GM23338 (cell line): ENCODE results near the gene RIGI. TPM values are rescaled to one million over a fixed set of nuclear protein-coding genes. Genes with fewer than 3 reads are reported as not detected.
"Not testable (repeated sequence)": the region's sequence is repeated elsewhere in the genome, so short reads cannot be mapped to it uniquely, and the experiment has no call there.

Source experiments
- ATAC-seq: fragments of 200-7000 bp; cut with Tn5 transposase; 3 replicates; pipeline ENCODE4 v1.9.1; 2020
- DNase-seq: peaks from one replicate; pipeline ENCODE4 v3.0.0-alpha.2; 2015; ENCODE audit warnings: low spot score
- H2AFZ ChIP-seq: fragments of 200-600 bp; sonication (generic); 2 replicates; pipeline ENCODE4 v1.8.0; 2016; ENCODE audit warnings: antibody characterized with exemption, mild to moderate bottlenecking, moderate library complexity
- H3F3A ChIP-seq: fragments of 200-600 bp; sonication (generic); replicated peaks from 2 replicates; pipeline ENCODE4 v1.8.0; 2017; ENCODE audit warnings: antibody characterized with exemption, mixed run types, low read depth
- H3K27ac ChIP-seq: fragments of 200-600 bp; sonication (generic); 2 replicates; pipeline ENCODE4 v1.6.1; 2016; ENCODE audit warnings: low read depth
- H3K27me3 ChIP-seq: fragments of 200-600 bp; sonication (generic); 2 replicates; pipeline ENCODE4 v1.8.0; 2016; ENCODE audit warnings: mild to moderate bottlenecking, mixed run types, moderate library complexity; ENCODE audit not compliant: insufficient read depth
- H3K36me3 ChIP-seq: fragments of 200-600 bp; sonication (generic); 2 replicates; pipeline ENCODE4 v1.8.0; 2016; ENCODE audit warnings: mild to moderate bottlenecking; ENCODE audit not compliant: insufficient read depth
- H3K4me1 ChIP-seq: fragments of 200-600 bp; sonication (generic); 2 replicates; pipeline ENCODE4 v1.8.0; 2016; ENCODE audit warnings: mild to moderate bottlenecking, moderate library complexity; ENCODE audit not compliant: insufficient read depth
- H3K4me2 ChIP-seq: fragments of 200-600 bp; sonication (generic); 2 replicates; pipeline ENCODE4 v1.7.1; 2017; ENCODE audit warnings: mixed run types
- H3K4me3 ChIP-seq: fragments of 200-600 bp; sonication (generic); 2 replicates; pipeline ENCODE4 v1.6.1; 2016; ENCODE audit warnings: mixed run types
- H3K79me2 ChIP-seq: fragments of 200-600 bp; sonication (generic); replicated peaks from 2 replicates; pipeline ENCODE4 v1.8.0; 2017; ENCODE audit warnings: mild to moderate bottlenecking; ENCODE audit not compliant: insufficient read depth
- H3K9me2 ChIP-seq: fragments of 200-600 bp; sonication (generic); 2 replicates; pipeline ENCODE4 v1.8.0; 2017; ENCODE audit not compliant: insufficient read depth
- H4K20me1 ChIP-seq: fragments of 200-600 bp; sonication (generic); replicated peaks from 2 replicates; pipeline ENCODE4 v1.8.0; 2017; ENCODE audit warnings: mild to moderate bottlenecking; ENCODE audit not compliant: insufficient read depth
- H3K27ac Mint-ChIP-seq: 2 replicates; pipeline ENCODE4 v1.8.0; 2020; ENCODE audit warnings: inconsistent platforms, mild to moderate bottlenecking, moderate library complexity, mixed read lengths
- H3K27me3 Mint-ChIP-seq: 3 replicates; pipeline ENCODE4 v1.8.0; 2022; ENCODE audit warnings: low read depth, mild to moderate bottlenecking, moderate library complexity, mixed read lengths, inconsistent platforms; ENCODE audit not compliant: insufficient read depth, poor library complexity
- H3K36me3 Mint-ChIP-seq: 3 replicates; pipeline ENCODE4 v1.8.0; 2021; ENCODE audit warnings: low read depth, mild to moderate bottlenecking, inconsistent platforms, moderate library complexity, mixed read lengths
- H3K4me1 Mint-ChIP-seq: 3 replicates; pipeline ENCODE4 v1.8.0; 2020; ENCODE audit warnings: mild to moderate bottlenecking, inconsistent platforms, mixed read lengths
- H3K4me3 Mint-ChIP-seq: 3 replicates; pipeline ENCODE4 v1.8.0; 2021; ENCODE audit warnings: moderate library complexity, mild to moderate bottlenecking, inconsistent platforms, mixed read lengths
- H3K9me3 Mint-ChIP-seq: 3 replicates; pipeline ENCODE4 v1.8.0; 2020; ENCODE audit warnings: moderate library complexity, mild to moderate bottlenecking, inconsistent platforms, mixed read lengths
- CTCF ChIP-seq, 2 experiments: fragments of 200-600 bp in 1 of 2; sonication (generic) in 1 of 2; conservative IDR thresholded peaks; 2 replicates each; pipeline versions ENCODE4 v1.5.1 to v1.6.1; 2016 to 2017; ENCODE audit warnings: antibody characterized with exemption in 2 of 2, low read depth in 2 of 2, mild to moderate bottlenecking in 2 of 2, moderate library complexity in 1 of 2
- EZH2 ChIP-seq: fragments of 200-600 bp; sonication (generic); IDR thresholded peaks from one replicate; pipeline ENCODE4 v1.8.0; 2017; ENCODE audit warnings: antibody characterized with exemption, mild to moderate bottlenecking, low read depth; ENCODE audit not compliant: unreplicated experiment
- EZH2phosphoT487 ChIP-seq: fragments of 200-600 bp; sonication (generic); IDR thresholded peaks from one replicate; pipeline ENCODE4 v1.8.1; 2018; ENCODE audit warnings: antibody characterized with exemption; ENCODE audit not compliant: unreplicated experiment
- JUNB ChIP-seq: IDR thresholded peaks from one replicate; pipeline ENCODE4 v1.6.1; 2016; ENCODE audit warnings: antibody characterized with exemption; ENCODE audit not compliant: unreplicated experiment
- ZNF331 ChIP-seq: fragments of 250-450 bp; sonication (Bioruptor Pico); IDR thresholded peaks from 2 replicates; pipeline ENCODE4 v1.5.0; 2020; ENCODE audit warnings: low read depth, mild to moderate bottlenecking, moderate library complexity
- polyA plus RNA-seq: library from polyadenylated mRNA; unstranded; fragments of >200 nt; fragmentation: Nextera tagmentation; extraction: Ambion mirVana; gene quantifications from 2 replicates; pipeline ENCODE4 v1.2.1, GENCODE V29; 2016
- total RNA-seq: library from RNA; depleted of rRNA; stranded (reverse); fragments of >200 nt; shearing (Covaris generic); gene quantifications from 2 replicates; pipeline ENCODE4 v1.2.3, GENCODE V29; 2014

Gene RIGI
- total and polyA plus RNA-seq, 2 experiments from 2014 or later: 14.2 to 14.7 TPM

- Histone ChIP-seq H3K79me2 (peaks cover 63% of the 10 kb centered on the region), H2AFZ (no peak overlapping the region), H3K36me3 (no peaks in the 10 kb centered on the region), H3K4me3 (peak overlapping the region; percentile 91), H3K27ac (peak overlapping the region; percentile 75), H3F3A (peaks cover 5% of the 10 kb centered on the region), H3K27me3 (no peaks in the 10 kb centered on the region), H3K9me2 (no peaks in the 10 kb centered on the region), H3K4me2 (peak overlapping the region; percentile 92), H4K20me1 (peaks cover 39% of the 10 kb centered on the region), H3K4me1 (peaks cover 8% of the 10 kb centered on the region)
- no peak for ATAC-seq
- peak overlapping the region; percentile 89 for H3K4me3 Mint-ChIP-seq
- peaks cover 22% of the 10 kb centered on the region for H3K27me3 Mint-ChIP-seq
- peaks cover 18% of the 10 kb centered on the region for H3K4me1 Mint-ChIP-seq
- DNase-seq: peak; percentile 35
- peaks cover 29% of the 10 kb centered on the region for H3K36me3 Mint-ChIP-seq
- peak in 1 of 2 experiments; percentile 23; a peak in 1 of 4 replicates for TF ChIP-seq CTCF (conservative IDR thresholded peaks at IDR 0.05; ENCODE audit: low read depth in 2 of 2)
- TF ChIP-seq EZH2: no peak
- H3K9me3 Mint-ChIP-seq: no peaks in the 10 kb centered on the region; the same call in 2 of the 3 replicates
- peak overlapping the region; percentile 94 for H3K27ac Mint-ChIP-seq
Observed at GRCh38 chr9:32550150-32550561, 24.2 kb upstream of the RIGI start.

- H3K4me2 ChIP-seq, DNase-seq, H3K9me3 Mint-ChIP-seq, H3K27ac ChIP-seq, H3K27me3 ChIP-seq, H3K4me3 ChIP-seq, H3F3A ChIP-seq, H2AFZ ChIP-seq, H3K4me1 ChIP-seq, H3K36me3 ChIP-seq, ATAC-seq, H3K9me2 ChIP-seq: not testable (repeated sequence)
- Mint-ChIP-seq H3K36me3 (peaks cover 37% of the 10 kb centered on the region), H3K27me3 (peaks cover 19% of the 10 kb centered on the region), H3K27ac (peak overlapping the region; percentile 44), H3K4me3 (0 out of 3 replicates have a peak overlapping the region, but pooled peaks have one; percentile 89), H3K4me1 (peaks cover 16% of the 10 kb centered on the region)
- Histone ChIP-seq H3K79me2 (peaks cover 83% of the 10 kb centered on the region), H4K20me1 (peaks cover 51% of the 10 kb centered on the region)
Observed at GRCh38 chr9:32548213-32548612, 22.2 kb upstream of the RIGI start.

GRCh38 chr9:32545884-32546283 is 19.9 kb upstream of the RIGI start:
- H2AFZ ChIP-seq: no peak overlapping the region
- no peaks in the 10 kb centered on the region for H3K27me3 ChIP-seq
- DNase-seq: no peak
- Mint-ChIP-seq H3K27me3 (peaks cover 4% of the 10 kb centered on the region), H3K27ac (0 out of 2 replicates have a peak overlapping the region, but pooled peaks have one; percentile 33), H3K36me3 (peaks cover 52% of the 10 kb centered on the region), H3K4me1 (peaks cover 16% of the 10 kb centered on the region), H3K9me3 (no peaks in the 10 kb centered on the region), H3K4me3 (no peak overlapping the region)
- H3K4me2 ChIP-seq: no peak overlapping the region
- no peaks in the 10 kb centered on the region for H3F3A ChIP-seq
- H3K4me1 ChIP-seq: peaks cover 8% of the 10 kb centered on the region
- peaks cover 17% of the 10 kb centered on the region; the same call in 1 of the 2 replicates for H3K36me3 ChIP-seq
- peaks cover 70% of the 10 kb centered on the region for H4K20me1 ChIP-seq
- H3K9me2 ChIP-seq: no peaks in the 10 kb centered on the region
- H3K79me2 ChIP-seq: peaks cover 97% of the 10 kb centered on the region
- no peak overlapping the region for H3K27ac ChIP-seq
- no peak overlapping the region for H3K4me3 ChIP-seq
- no peak for ATAC-seq
- TF ChIP-seq JUNB (no peak), EZH2phosphoT487 (no peak), ZNF331 (CRISPR knock-in tag) (no peak)
